Tibial artery (tissue), 4 donors: ENCODE measurements around the gene GALNT16.

Experiments
- DNase-seq, 2 donors: peaks; one replicate each; pipeline ENCODE4 v3.0.0-alpha.2; 2019
- H3K27ac ChIP-seq, 2 donors: fragments of 200-600 bp; sonication (generic) in 1 of 2; 1 replicate in 1 of 2; 2 replicates in 1 of 2; pipeline ENCODE4 v1.5.1; 2018 to 2019; ENCODE audit warnings: mild to moderate bottlenecking in 1 of 2
- H3K27me3 ChIP-seq, 2 donors: fragments of 200-600 bp; sonication (generic) in 1 of 2; one replicate each; pipeline versions ENCODE4 v1.5.1 to v1.6.0; 2016 to 2019
- H3K36me3 ChIP-seq, 3 donors: fragments of 200-600 bp; sonication (generic) in 2 of 3; one replicate each; pipeline ENCODE4 v1.5.1; 2016 to 2019; ENCODE audit warnings: mild to moderate bottlenecking in 2 of 3
- H3K4me1 ChIP-seq, 4 donors: fragments of 200-600 bp; sonication (generic) in 2 of 4; 1 replicate in 3 of 4; 2 replicates in 1 of 4; pipeline ENCODE4 v1.5.1; 2016 to 2019
- H3K4me3 ChIP-seq, 2 donors: fragments of 200-600 bp; sonication (generic) in 1 of 2; 1 replicate in 1 of 2; 2 replicates in 1 of 2; pipeline ENCODE4 v1.5.1; 2018 to 2019; ENCODE audit warnings: mild to moderate bottlenecking in 2 of 2
- H3K9me3 ChIP-seq, 3 donors: fragments of 200-600 bp; sonication (generic) in 1 of 3; one replicate each; pipeline ENCODE4 v1.5.1; 2016 to 2019
- CTCF ChIP-seq, 2 experiments: fragments of 200-600 bp in 1 of 2; fragments of 450-650 bp in 1 of 2; IDR thresholded peaks; one replicate each; pipeline ENCODE4 v1.5.1; 2017 to 2019; ENCODE audit warnings: antibody characterized with exemption in 2 of 2, mild to moderate bottlenecking in 1 of 2, moderate library complexity in 1 of 2
- intact Hi-C: fragments of 100-400 bp; cut with DNase I; formaldehyde crosslinking; loops from one replicate; pipeline ENCODE4 v1.15.0; 2023; ENCODE audit warnings: low total_unique reads

The GALNT16 gene

GRCh38 chr14:69263771-69264170, 3.8 kb downstream of the GALNT16 start:
- TF ChIP-seq CTCF (IDR thresholded peaks at IDR 0.05): no peak
- H3K4me1 ChIP-seq: peaks cover 0 to 64% (median 42%) of the 10 kb centered on the region in 4 donors
- H3K9me3 ChIP-seq: no peaks in the 10 kb centered on the region
- H3K4me3 ChIP-seq: peak overlapping the region; percentile 7 to 21
- H3K36me3 ChIP-seq: no peaks in the 10 kb centered on the region
- H3K27me3 ChIP-seq: no peaks in the 10 kb centered on the region
- no peak for DNase-seq
- intact Hi-C loops: loop anchor here (5.0 kb wide), 1 partner anchor 94 kb away; no protein-coding TSS in a partner anchor
- peak overlapping the region; percentile 67 to 79 for H3K27ac ChIP-seq

- peak in 1 of 2 donors; percentile 37 for DNase-seq
- intact Hi-C loops: no loop called here
- H3K36me3 ChIP-seq: no peaks in the 10 kb centered on the region
- peaks cover 0 to 43% (median 19%) of the 10 kb centered on the region in 4 donors for H3K4me1 ChIP-seq
- H3K27ac ChIP-seq: peak overlapping the region; percentile 17 to 59
- no peaks in the 10 kb centered on the region for H3K9me3 ChIP-seq
- H3K27me3 ChIP-seq: no peaks in the 10 kb centered on the region
- no peak for TF ChIP-seq CTCF (IDR thresholded peaks at IDR 0.05)
- no peak overlapping the region for H3K4me3 ChIP-seq
Observed at GRCh38 chr14:69266572-69267345, 6.8 kb downstream of the GALNT16 start.

- intact Hi-C loops: no loop called here
- no peaks in the 10 kb centered on the region for H3K9me3 ChIP-seq
- H3K4me1 ChIP-seq: peaks cover 0 to 35% (median 12%) of the 10 kb centered on the region in 4 donors
- no peaks in the 10 kb centered on the region for H3K36me3 ChIP-seq
- H3K27me3 ChIP-seq: no peaks in the 10 kb centered on the region
- TF ChIP-seq CTCF (IDR thresholded peaks at IDR 0.05): no peak
- peak overlapping the region; percentile 48 to 59 for H3K27ac ChIP-seq
- peak in 1 of 2 donors; percentile 48 for DNase-seq
- H3K4me3 ChIP-seq: no peak overlapping the region
Observed at GRCh38 chr14:69267492-69267891, 7.5 kb downstream of the GALNT16 start.

GRCh38 chr14:69268223-69268622, 8.3 kb downstream of the GALNT16 start:
- H3K9me3 ChIP-seq: no peaks in the 10 kb centered on the region
- peaks cover 0 to 28% (median 5%) of the 10 kb centered on the region in 4 donors for H3K4me1 ChIP-seq
- H3K27ac ChIP-seq: peak overlapping the region; percentile 48 to 59
- intact Hi-C loops: no loop called here
- no peaks in the 10 kb centered on the region for H3K36me3 ChIP-seq
- H3K4me3 ChIP-seq: no peak overlapping the region
- no peak for TF ChIP-seq CTCF (IDR thresholded peaks at IDR 0.05)
- no peaks in the 10 kb centered on the region for H3K27me3 ChIP-seq
- peak in 1 of 2 donors; percentile 52 for DNase-seq

GRCh38 chr14:69268763-69269162, 8.8 kb downstream of the GALNT16 start:
- Histone ChIP-seq H3K27ac (peak overlapping the region; percentile 48 to 59), H3K27me3 (no peaks in the 10 kb centered on the region), H3K4me1 (peaks cover 0 to 24% (median 3%) of the 10 kb centered on the region in 4 donors), H3K36me3 (no peaks in the 10 kb centered on the region), H3K4me3 (no peak overlapping the region), H3K9me3 (no peaks in the 10 kb centered on the region)
- no peak for TF ChIP-seq CTCF (IDR thresholded peaks at IDR 0.05)
- DNase-seq: peak in 1 of 2 donors; percentile 63
- intact Hi-C loops: no loop called here
